H1 (cell line): Measurements from ENCODE around the gene LRRC4C. TPM values are rescaled to one million over a fixed set of nuclear protein-coding genes. Genes with fewer than 3 reads are reported as not detected.

ENCODE experiments used
- CTCF ChIA-PET: fragments of 300-600 bp; sonication (Branson Sonifier 250); formaldehyde crosslinking; loops from one replicate; lab custom pipeline; 2021; ENCODE audit not compliant: partially characterized antibody; lab: Charles Lee
- POLR2A ChIA-PET: fragments of 300-600 bp; sonication (Branson Sonifier 250); formaldehyde crosslinking; loops from one replicate; lab custom pipeline; 2021; ENCODE audit warnings: inconsistent platforms; ENCODE audit not compliant: partially characterized antibody; lab: Charles Lee
- DNase-seq, 2 experiments: peaks; one replicate each; pipeline versions ENCODE4 v3.0.0 to v3.0.0-alpha.2; 2010 to 2022; ENCODE audit warnings: low spot score in 2 of 2, low read depth in 1 of 2, mixed read lengths in 1 of 2
- FAIRE-seq: peaks from 2 replicates; lab custom pipeline; 2011; peaks lifted over from hg19 to GRCh38; lab: Jason Lieb, UNC
- H2AFZ ChIP-seq: 2 replicates; pipeline ENCODE4 v1.8.1; 2012; ENCODE audit warnings: low read length, inconsistent platforms
- H2AK5ac ChIP-seq: 2 replicates; pipeline ENCODE4 v1.6.1; 2013; ENCODE audit warnings: low read depth, low read length
- H2BK120ac ChIP-seq: replicated peaks from 2 replicates; pipeline ENCODE3; 2013; ENCODE audit warnings: low read depth, low read length, inconsistent platforms
- H2BK12ac ChIP-seq: 2 replicates; pipeline ENCODE4 v1.6.1; 2013; ENCODE audit warnings: low read depth, low read length
- H2BK15ac ChIP-seq: 2 replicates; pipeline ENCODE4 v1.6.1; 2013; ENCODE audit warnings: low read length
- H2BK20ac ChIP-seq: 2 replicates; pipeline ENCODE4 v1.6.1; 2013; ENCODE audit warnings: low read length
- H2BK5ac ChIP-seq: 2 replicates; pipeline ENCODE4 v1.6.1; 2013; ENCODE audit warnings: low read depth, low read length
- H3K14ac ChIP-seq: 2 replicates; pipeline ENCODE4 v1.6.1; 2013; ENCODE audit warnings: inconsistent platforms; ENCODE audit not compliant: insufficient read length
- H3K18ac ChIP-seq: 2 replicates; pipeline ENCODE4 v1.6.1; 2013; ENCODE audit warnings: low read length; ENCODE audit errors: extremely low read depth
- H3K23ac ChIP-seq: 2 replicates; pipeline ENCODE4 v1.6.1; 2013; ENCODE audit warnings: inconsistent platforms; ENCODE audit not compliant: insufficient read length
- H3K23me2 ChIP-seq: 2 replicates; pipeline ENCODE4 v1.6.1; 2013; ENCODE audit warnings: low read depth, low read length
- H3K27ac ChIP-seq: 2 replicates; pipeline ENCODE4 v1.6.1; 2011; ENCODE audit warnings: low read depth, low read length, inconsistent platforms
- H3K27me3 ChIP-seq, 4 experiments: replicated peaks in 1 of 4; 1 replicate in 1 of 4; 2 replicates in 3 of 4; pipeline versions ENCODE4 v1.6.1 to v1.8.1; 2011 to 2013; ENCODE audit warnings: low read length in 3 of 4, mild to moderate bottlenecking in 3 of 4, inconsistent platforms in 2 of 4, mixed read lengths in 2 of 4, moderate library complexity in 1 of 4; ENCODE audit not compliant: control insufficient read depth in 3 of 4, insufficient read depth in 3 of 4; ENCODE audit errors: extremely low read depth in 1 of 4
- H3K36me3 ChIP-seq, 4 experiments: 2 replicates each; pipeline versions ENCODE4 v1.6.1 to v1.8.1; 2011 to 2013; ENCODE audit warnings: mild to moderate bottlenecking in 4 of 4, low read length in 3 of 4, moderate library complexity in 2 of 4, control low read depth in 1 of 4, inconsistent platforms in 1 of 4; ENCODE audit not compliant: insufficient read depth in 4 of 4, control insufficient read depth in 2 of 4
- H3K4ac ChIP-seq: replicated peaks from 2 replicates; pipeline ENCODE3; 2013; ENCODE audit warnings: low read length, low read depth, mixed read lengths, inconsistent platforms; ENCODE audit not compliant: insufficient read length
- H3K4me1 ChIP-seq, 4 experiments: replicated peaks in 1 of 4; 1 replicate in 1 of 4; 2 replicates in 3 of 4; pipeline versions ENCODE4 v1.6.1 to v1.8.1; 2011 to 2013; ENCODE audit warnings: low read length in 3 of 4, inconsistent platforms in 2 of 4, mixed read lengths in 1 of 4; ENCODE audit not compliant: insufficient read depth in 4 of 4, control insufficient read depth in 3 of 4
- H3K4me2 ChIP-seq, 2 experiments: 2 replicates each; pipeline versions ENCODE4 v1.6.1 to v1.8.1; 2011 to 2013; ENCODE audit warnings: low read depth in 2 of 2, low read length in 2 of 2, control low read depth in 1 of 2, inconsistent platforms in 1 of 2, mild to moderate bottlenecking in 1 of 2; ENCODE audit not compliant: insufficient read depth in 1 of 2
- H3K4me3 ChIP-seq, 4 experiments: fragments of 200-600, 300-600 bp in 1 of 4; sonication (generic), shearing (Covaris generic), sonication (Bioruptor Twin) in 1 of 4; 2 replicates each; pipeline versions ENCODE4 v1.5.1 to v1.8.1; 2011 to 2016; ENCODE audit warnings: low read length in 4 of 4, low read depth in 3 of 4, control low read depth in 2 of 4, inconsistent platforms in 2 of 4, mild to moderate bottlenecking in 2 of 4, mixed read lengths in 1 of 4, moderate library complexity in 1 of 4; ENCODE audit not compliant: insufficient read depth in 2 of 4; ENCODE audit errors: extremely low read depth in 1 of 4
- H3K56ac ChIP-seq: replicated peaks from 2 replicates; pipeline ENCODE3; 2013; ENCODE audit warnings: low read depth, mild to moderate bottlenecking, mixed read lengths, low read length, inconsistent platforms; ENCODE audit not compliant: insufficient read length
- H3K79me1 ChIP-seq: 2 replicates; pipeline ENCODE4 v1.6.1; 2013; ENCODE audit warnings: low read depth, low read length, control low read depth
- H3K79me2 ChIP-seq, 2 experiments: 2 replicates each; pipeline versions ENCODE4 v1.6.1 to v1.8.1; 2012 to 2013; ENCODE audit warnings: low read length in 2 of 2, mild to moderate bottlenecking in 2 of 2, inconsistent platforms in 1 of 2; ENCODE audit not compliant: insufficient read depth in 2 of 2, control insufficient read depth in 1 of 2
- H3K9ac ChIP-seq, 4 experiments: replicated peaks in 1 of 4; 1 replicate in 1 of 4; 2 replicates in 3 of 4; pipeline versions ENCODE4 v1.6.1 to v1.8.1; 2011 to 2013; ENCODE audit warnings: low read depth in 3 of 4, low read length in 3 of 4, control low read depth in 2 of 4, mild to moderate bottlenecking in 2 of 4, moderate library complexity in 2 of 4, inconsistent platforms in 1 of 4; ENCODE audit errors: extremely low read depth in 1 of 4
- H3K9me3 ChIP-seq, 2 experiments: 2 replicates each; pipeline versions ENCODE4 v1.6.1 to v1.8.1; 2012 to 2013; ENCODE audit warnings: mild to moderate bottlenecking in 2 of 2, moderate library complexity in 2 of 2, control low read depth in 1 of 2, inconsistent platforms in 1 of 2, low read depth in 1 of 2, low read length in 1 of 2, mixed read lengths in 1 of 2; ENCODE audit not compliant: insufficient read depth in 2 of 2
- H4K20me1 ChIP-seq, 2 experiments: replicated peaks in 1 of 2; 2 replicates each; pipeline versions ENCODE3 to v1.8.1; 2011 to 2013; ENCODE audit warnings: inconsistent platforms in 2 of 2, low read length in 2 of 2, mild to moderate bottlenecking in 1 of 2; ENCODE audit not compliant: insufficient read depth in 2 of 2, control insufficient read depth in 1 of 2
- H4K5ac ChIP-seq: 2 replicates; pipeline ENCODE4 v1.6.1; 2013; ENCODE audit warnings: low read length, low read depth, mixed read lengths, inconsistent platforms; ENCODE audit not compliant: insufficient read length
- H4K8ac ChIP-seq: 2 replicates; pipeline ENCODE4 v1.8.0; 2013; ENCODE audit warnings: mild to moderate bottlenecking, moderate library complexity, low read length, inconsistent platforms; ENCODE audit not compliant: insufficient read depth; ENCODE audit errors: extremely low read depth
- H4K91ac ChIP-seq: replicated peaks from 2 replicates; pipeline ENCODE3; 2013; ENCODE audit warnings: low read length, mixed read lengths, inconsistent platforms; ENCODE audit not compliant: insufficient read length
- CBX5 ChIP-seq: fragments of 300-800, 300-1000 bp; sonication (generic); IDR thresholded peaks from 2 replicates; pipeline ENCODE4 v1.7.1; 2016; ENCODE audit warnings: antibody characterized with exemption, low read length, low read depth
- CBX8 ChIP-seq: fragments of 300-800, 300-1000 bp; sonication (generic); IDR thresholded peaks from 2 replicates; pipeline ENCODE4 v1.7.1; 2016; ENCODE audit warnings: low read depth, low read length, borderline replicate concordance
- EZH2 ChIP-seq: fragments of 200-600 bp; sonication (generic); IDR thresholded peaks from 2 replicates; pipeline ENCODE4 v1.7.1; 2012; ENCODE audit warnings: low read depth, mild to moderate bottlenecking, moderate library complexity, low read length, inconsistent platforms; ENCODE audit not compliant: severe bottlenecking
- FOSL1 ChIP-seq: IDR thresholded peaks from 2 replicates; pipeline ENCODE4 v1.6.1; 2011; ENCODE audit warnings: mild to moderate bottlenecking, low read depth, low read length, moderate library complexity; ENCODE audit not compliant: insufficient read depth
- JUND ChIP-seq: IDR thresholded peaks from 2 replicates; pipeline ENCODE4 v1.6.1; 2011; ENCODE audit warnings: mild to moderate bottlenecking, improper control_type of control experiment, low read length
- KDM4A ChIP-seq: IDR thresholded peaks from one replicate; pipeline ENCODE4 v1.7.1; 2012; ENCODE audit warnings: low read depth, mild to moderate bottlenecking, moderate library complexity, low read length, inconsistent platforms; ENCODE audit not compliant: severe bottlenecking
- NRF1 ChIP-seq: IDR thresholded peaks from 2 replicates; pipeline ENCODE4 v1.6.1; 2011; ENCODE audit warnings: mild to moderate bottlenecking, low read depth, low read length, improper control_type of control experiment
- POLR2A ChIP-seq, 2 experiments: IDR thresholded peaks; 1 replicate in 1 of 2; 2 replicates in 1 of 2; pipeline ENCODE4 v1.6.1; 2011; ENCODE audit warnings: low read depth in 2 of 2, low read length in 2 of 2, mild to moderate bottlenecking in 2 of 2; ENCODE audit errors: control extremely low read depth in 1 of 2
- POU5F1 ChIP-seq: IDR thresholded peaks from 2 replicates; pipeline ENCODE4 v1.6.1; 2011; ENCODE audit warnings: low read depth, mild to moderate bottlenecking, low read length, moderate library complexity
- RAD21 ChIP-seq, 2 experiments: IDR thresholded peaks in 1 of 2; conservative IDR thresholded peaks in 1 of 2; 2 replicates each; pipeline ENCODE4 v1.6.1; 2011; ENCODE audit warnings: low read depth in 2 of 2, low read length in 2 of 2, improper control_type of control experiment in 1 of 2, inconsistent platforms in 1 of 2, mild to moderate bottlenecking in 1 of 2, moderate library complexity in 1 of 2
- RNF2 ChIP-seq: fragments of 200-900, 300-1000 bp; sonication (generic); IDR thresholded peaks from 2 replicates; pipeline ENCODE4 v1.7.1; 2016; ENCODE audit warnings: borderline replicate concordance, low read depth, mild to moderate bottlenecking, antibody characterized with exemption, low read length; ENCODE audit not compliant: poor library complexity, severe bottlenecking; ENCODE audit errors: missing control alignments
- TBP ChIP-seq: IDR thresholded peaks from 2 replicates; pipeline ENCODE4 v1.6.1; 2011; ENCODE audit warnings: low read depth, low read length, improper control_type of control experiment
- YY1 ChIP-seq: IDR thresholded peaks from 2 replicates; pipeline ENCODE4 v1.6.1; 2011; ENCODE audit warnings: low read depth, mild to moderate bottlenecking, low read length
- WGBS, 2 experiments: shearing (Covaris generic) in 1 of 2; methylation state at CpG; one replicate each; pipeline versions ENCODE4 v1.1.6 to v1.1.7; 2013 to 2015; ENCODE audit warnings: low lambda C conversion rate in 2 of 2, mixed read lengths in 2 of 2, inconsistent platforms in 1 of 2, low coverage in 1 of 2, missing lambda C conversion rate in 1 of 2; ENCODE audit not compliant: insufficient replicate concordance in 2 of 2, insufficient coverage in 1 of 2, insufficient read length in 1 of 2; ENCODE audit errors: extremely low coverage in 1 of 2, missing lambda C conversion rate in 1 of 2; 5-methylcytosine and 5-hydroxymethylcytosine counted together
- polyA plus RNA-seq, 7 experiments: library from polyadenylated mRNA; depleted of rRNA in 3 of 7; stranded (reverse) in 5 of 7; unstranded in 2 of 7; fragments of >200 nt in 5 of 7; fragments of 200-250 nt in 2 of 7; gene quantifications; 1 replicate in 5 of 7; 2 replicates in 1 of 7; 4 replicates in 1 of 7; pipeline versions ENCODE4 v1.2.1 to v1.2.3, GENCODE V29; 2011 to 2013; ENCODE audit warnings: missing spikeins in 2 of 7, mixed read lengths in 2 of 7
- total RNA-seq: library from RNA; stranded (reverse); fragmentation: NEBNext Ultra II Directional; extraction: Animal tissue kit (Norgen Biotek cat#: 25700); gene quantifications from 2 replicates; pipeline ENCODE4 v1.2.1, GENCODE V29; 2021
- TF ChIP-seq, protein P1 (sequence below): IDR thresholded peaks from 2 replicates; pipeline ENCODE4 v1.6.1; 2012; ENCODE audit warnings: inconsistent platforms

Gene LRRC4C
- total and polyA plus RNA-seq, 2 of the 8 experiments (the other 6 are each of a cell fraction or from before 2014, with no cell fraction given), result 0.23 to 2.2 TPM

- H3K4me3 ChIP-seq, result no peak overlapping the region
- H3K23ac ChIP-seq, result no peak overlapping the region
- no peak overlapping the region for H3K4me2 ChIP-seq
- H4K20me1 ChIP-seq, result no peaks in the 10 kb centered on the region
- H2BK15ac ChIP-seq, result no peak overlapping the region
- no peaks in the 10 kb centered on the region for H3K9me3 ChIP-seq
- H2BK120ac ChIP-seq, result no peak overlapping the region
- H2BK20ac ChIP-seq, result no peak overlapping the region
- H2BK12ac ChIP-seq, result no peak overlapping the region
- DNase-seq (no peak), FAIRE-seq (no peak)
- no peak overlapping the region for H2BK5ac ChIP-seq
- ChIA-PET CTCF (interaction anchor here (0.7 to 0.9 kb wide), 2 partner anchors 133 to 183 kb away, joined by 3 to 6 read pairs; no protein-coding TSS in a partner anchor), POLR2A (no interaction called here)
- H2AFZ ChIP-seq, result no peak overlapping the region
- no peaks in the 10 kb centered on the region for H3K79me1 ChIP-seq
- H3K9ac ChIP-seq, result no peak overlapping the region
- H3K36me3 ChIP-seq, result no peaks in the 10 kb centered on the region
- H3K27me3 ChIP-seq, result no peaks in the 10 kb centered on the region
- H3K4ac ChIP-seq, result no peak overlapping the region
- H3K56ac ChIP-seq, result no peak overlapping the region
- H4K91ac ChIP-seq, result no peak overlapping the region
- no peak overlapping the region for H3K27ac ChIP-seq
- H4K8ac ChIP-seq, result no peak overlapping the region
- H3K18ac ChIP-seq, result no peak overlapping the region
- no peaks in the 10 kb centered on the region for H3K23me2 ChIP-seq
- no peaks in the 10 kb centered on the region for H3K79me2 ChIP-seq
- H3K4me1 ChIP-seq, result no peaks in the 10 kb centered on the region
- no peak overlapping the region for H4K5ac ChIP-seq
- no peak overlapping the region for H3K14ac ChIP-seq
- no peak overlapping the region for H2AK5ac ChIP-seq
- 86% methylated on average over 4 of the region's 5 CpGs; no CpG with 5 or more reads in 1 of the 2 experiments for WGBS, 2 experiments
- TF ChIP-seq YY1 (no peak), TBP (no peak), FOSL1 (no peak), RAD21 (IDR thresholded peaks at IDR 0.05 in 1 of 2, conservative IDR thresholded peaks at IDR 0.05 in 1 of 2; ENCODE audit: low read depth in 2 of 2, low read length in 2 of 2) (no peak), POU5F1 (no peak), NRF1 (no peak), EZH2 (no peak), POLR2A (IDR thresholded peaks at IDR 0.05; ENCODE audit: control extremely low read depth in 1 of 2, low read depth in 2 of 2, low read length in 2 of 2) (no peak), JUND (no peak), KDM4A (no peak), RNF2 (no peak), CBX5 (no peak), CBX8 (no peak)
- TF ChIP-seq, protein P1, sequence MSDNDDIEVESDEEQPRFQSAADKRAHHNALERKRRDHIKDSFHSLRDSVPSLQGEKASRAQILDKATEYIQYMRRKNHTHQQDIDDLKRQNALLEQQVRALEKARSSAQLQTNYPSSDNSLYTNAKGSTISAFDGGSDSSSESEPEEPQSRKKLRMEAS, result no peak
Observed at GRCh38 chr11:41058138-41058537, 401.3 kb downstream of the LRRC4C start.
